VCaP (cell line): Measurements from ENCODE around the gene BBIP1.

ENCODE experiments used
- H3K27ac ChIP-seq: fragments of 450-650 bp; 2 replicates; pipeline ENCODE4 v1.5.1; 2017
- CTCF ChIP-seq: fragments of 450-650 bp; conservative IDR thresholded peaks from 2 replicates; pipeline ENCODE4 v1.5.1; 2017; ENCODE audit warnings: mild to moderate bottlenecking, moderate library complexity

BBIP1 gene

GRCh38 chr10:110914431-110914830 is 4.5 kb downstream of the BBIP1 start:
- no peak for TF ChIP-seq CTCF
- H3K27ac ChIP-seq, result no peak overlapping the region

DNA sequence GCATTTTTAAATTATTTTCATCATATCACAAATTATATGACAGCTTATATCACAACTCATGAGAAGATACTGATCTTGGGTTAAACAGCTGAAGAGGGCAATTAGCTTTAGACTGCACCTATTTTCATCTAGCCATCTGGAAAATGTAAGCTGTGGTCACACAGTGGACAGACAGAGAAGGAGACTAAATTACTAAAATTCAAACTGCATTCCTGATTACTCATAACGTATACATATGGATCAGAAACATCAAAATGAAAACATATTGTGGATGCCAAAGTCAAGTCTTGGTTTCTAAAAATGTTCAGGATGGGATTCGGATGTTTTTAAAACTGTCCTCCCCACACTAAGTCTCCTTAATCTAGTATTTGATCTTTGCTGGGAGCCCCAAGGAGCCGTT is 6.6 kb downstream of the BBIP1 start:
- H3K27ac ChIP-seq, result no peak overlapping the region
- TF ChIP-seq CTCF, result no peak

DNA sequence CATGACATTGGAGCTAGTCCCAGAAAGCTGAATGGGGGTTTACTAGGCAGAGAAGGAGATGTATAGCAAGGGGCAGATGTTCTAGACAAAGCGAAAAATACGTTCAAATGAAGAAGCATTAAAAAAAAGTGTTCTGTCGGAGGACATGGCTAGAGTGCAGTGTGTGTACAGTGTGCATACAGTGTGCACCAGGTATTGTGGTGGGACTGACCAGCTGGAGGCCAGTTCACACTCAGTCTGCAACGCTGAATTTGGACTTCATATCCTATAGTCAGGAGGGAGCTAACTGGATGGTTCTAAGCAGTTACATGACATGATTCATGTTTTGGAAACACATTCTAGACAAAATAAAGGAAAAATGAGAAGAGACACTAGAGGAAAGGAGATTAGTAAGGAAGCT is 8.8 kb downstream of the BBIP1 start:
- no peak overlapping the region for H3K27ac ChIP-seq
- no peak for TF ChIP-seq CTCF

DNA sequence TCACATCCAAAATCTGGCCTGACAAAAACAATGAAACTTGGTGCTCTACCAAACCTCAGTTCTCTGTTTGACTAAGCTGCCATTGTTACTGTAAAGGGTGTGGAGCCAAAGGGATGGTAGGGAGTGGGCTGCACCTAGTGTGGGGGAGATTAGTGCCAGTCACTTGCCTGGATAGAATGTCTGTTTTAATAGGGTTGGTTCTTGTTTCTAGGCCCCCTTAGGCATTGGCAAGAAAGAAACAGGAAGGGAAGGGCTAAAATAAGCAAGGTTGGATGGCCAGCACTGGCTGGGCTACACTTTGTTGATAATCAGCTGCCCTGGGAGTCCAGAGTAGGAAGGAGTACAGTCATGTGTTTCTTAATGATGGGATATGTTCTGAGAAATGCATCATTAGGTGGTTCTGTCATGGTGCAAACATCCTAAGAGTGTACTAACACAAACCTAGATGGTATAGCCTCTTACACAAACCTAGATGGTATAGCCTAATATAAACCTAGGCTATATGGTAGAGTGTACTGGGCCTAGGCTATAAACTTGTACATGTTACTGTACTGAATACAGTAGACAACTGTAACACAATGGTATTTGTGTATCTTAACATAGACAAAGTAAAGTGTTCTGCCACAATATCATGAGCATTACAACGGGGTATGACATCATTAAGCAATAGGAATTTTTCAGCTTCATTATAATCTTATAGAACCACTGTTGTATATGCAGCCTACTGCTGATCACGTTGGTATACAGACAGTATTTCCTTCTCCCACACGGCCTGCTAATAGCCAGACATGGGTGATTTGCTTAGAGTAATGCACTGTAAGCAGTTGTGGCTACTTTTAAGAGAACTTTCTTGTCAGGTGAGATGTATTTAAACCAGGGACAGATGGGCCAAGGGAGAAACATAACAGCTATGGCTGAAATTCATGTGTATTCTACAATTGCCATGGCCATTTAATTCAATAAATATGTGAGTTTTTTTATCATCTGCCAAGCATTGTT is 15.4 kb downstream of the BBIP1 start:
- no peak for TF ChIP-seq CTCF
- H3K27ac ChIP-seq, result no peak overlapping the region

DNA sequence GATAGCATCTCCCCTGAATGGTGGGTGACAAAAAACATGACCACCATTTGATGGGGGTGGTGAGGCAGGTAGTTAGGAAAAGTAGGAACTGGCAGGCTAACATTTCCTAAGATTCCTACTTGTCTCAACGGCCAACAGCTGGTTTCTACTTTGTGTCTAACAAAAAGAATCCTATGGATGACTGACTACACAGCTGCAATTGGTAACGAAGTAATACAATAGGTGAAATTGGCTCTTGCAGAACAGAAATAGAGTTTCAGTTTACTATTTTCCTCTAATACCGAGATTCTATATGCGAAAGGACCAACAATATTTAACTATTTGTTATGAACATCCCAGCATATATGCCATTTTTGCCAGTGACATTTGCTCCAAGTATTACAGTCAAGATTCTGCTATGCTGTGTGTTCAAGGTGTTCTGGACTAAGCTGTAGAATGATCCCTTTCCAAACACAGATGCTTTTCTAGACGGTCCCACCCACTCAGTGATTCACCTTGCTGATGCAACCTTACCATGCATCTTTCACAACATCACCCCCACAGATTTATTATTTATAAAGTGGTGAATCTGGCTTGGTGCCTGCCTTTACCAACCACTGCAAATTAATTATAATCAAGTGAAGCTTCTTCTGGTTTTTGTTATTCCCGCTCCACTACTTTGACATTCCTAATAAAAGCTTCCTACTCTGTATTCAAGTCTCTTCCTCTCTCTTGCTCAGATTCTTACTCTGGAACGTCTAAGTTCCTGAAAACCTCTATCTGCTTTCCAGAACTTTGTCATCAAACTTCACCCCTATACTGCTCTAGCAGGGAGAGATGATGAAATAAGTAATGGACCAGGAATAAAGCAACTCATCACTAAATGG is 16.8 kb downstream of the BBIP1 start:
- TF ChIP-seq CTCF, result no peak
- no peak overlapping the region for H3K27ac ChIP-seq

- no peak overlapping the region for H3K27ac ChIP-seq
- no peak for TF ChIP-seq CTCF
Measured at GRCh38 chr10:110900983-110901382, 18.0 kb downstream of the BBIP1 start.

GRCh38 chr10:110898391-110898790 is 20.6 kb downstream of the BBIP1 start:
- H3K27ac ChIP-seq, result no peak overlapping the region
- no peak for TF ChIP-seq CTCF
